ENCODE data around the gene ATP1A1. TPM values are rescaled to one million over a fixed set of nuclear protein-coding genes. Genes with fewer than 3 reads are reported as not detected.

ATP1A1 gene
- total RNA-seq, 4 donors from 2014 or later, result 90.9 to 208 (median 174) TPM

DNA sequence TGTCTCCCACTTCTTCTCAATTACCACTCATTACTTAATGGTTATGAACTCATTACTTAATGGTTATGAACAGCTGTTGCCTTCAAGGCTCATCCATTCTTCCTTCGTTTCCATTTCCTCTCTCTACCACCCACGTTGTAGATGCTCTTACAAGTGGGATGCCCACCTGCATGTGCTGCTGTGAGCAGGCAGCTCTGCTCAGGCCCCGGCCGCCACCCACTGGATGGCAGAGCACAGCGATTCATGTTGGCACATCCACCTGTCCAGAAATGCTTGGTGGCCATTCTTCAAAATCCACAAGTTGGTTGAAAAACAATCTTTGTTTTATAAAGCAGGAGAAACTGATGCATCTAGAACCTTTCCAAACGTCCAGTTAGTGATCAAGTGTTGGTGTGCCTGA lies 14.5 kb downstream of the ATP1A1 start:
- Histone ChIP-seq H3K9me3 (no peaks in the 10 kb centered on the region), H3K4me3 (no peak overlapping the region), H3K4me1 (peaks cover 0 to 22% (median 4%) of the 10 kb centered on the region in 3 donors), H3K27me3 (no peaks in the 10 kb centered on the region), H3K27ac (no peak overlapping the region), H3K36me3 (peaks cover 24 to 90% of the 10 kb centered on the region in 2 donors)
- 82 to 100% methylated on average over 3 to 6 of the region's 6 CpGs for WGBS, 2 donors (ENCODE audit: low coverage in 1 of 2)
- no peak for TF ChIP-seq POLR2A (IDR thresholded peaks at IDR 0.05)
- TF ChIP-seq EP300 (IDR thresholded peaks at IDR 0.05), result no peak
- TF ChIP-seq POLR2AphosphoS5 (IDR thresholded peaks at IDR 0.05), result no peak
- TF ChIP-seq, protein P1, sequence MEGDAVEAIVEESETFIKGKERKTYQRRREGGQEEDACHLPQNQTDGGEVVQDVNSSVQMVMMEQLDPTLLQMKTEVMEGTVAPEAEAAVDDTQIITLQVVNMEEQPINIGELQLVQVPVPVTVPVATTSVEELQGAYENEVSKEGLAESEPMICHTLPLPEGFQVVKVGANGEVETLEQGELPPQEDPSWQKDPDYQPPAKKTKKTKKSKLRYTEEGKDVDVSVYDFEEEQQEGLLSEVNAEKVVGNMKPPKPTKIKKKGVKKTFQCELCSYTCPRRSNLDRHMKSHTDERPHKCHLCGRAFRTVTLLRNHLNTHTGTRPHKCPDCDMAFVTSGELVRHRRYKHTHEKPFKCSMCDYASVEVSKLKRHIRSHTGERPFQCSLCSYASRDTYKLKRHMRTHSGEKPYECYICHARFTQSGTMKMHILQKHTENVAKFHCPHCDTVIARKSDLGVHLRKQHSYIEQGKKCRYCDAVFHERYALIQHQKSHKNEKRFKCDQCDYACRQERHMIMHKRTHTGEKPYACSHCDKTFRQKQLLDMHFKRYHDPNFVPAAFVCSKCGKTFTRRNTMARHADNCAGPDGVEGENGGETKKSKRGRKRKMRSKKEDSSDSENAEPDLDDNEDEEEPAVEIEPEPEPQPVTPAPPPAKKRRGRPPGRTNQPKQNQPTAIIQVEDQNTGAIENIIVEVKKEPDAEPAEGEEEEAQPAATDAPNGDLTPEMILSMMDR (IDR thresholded peaks at IDR 0.05), result no peak
- no peak for ATAC-seq

DNA sequence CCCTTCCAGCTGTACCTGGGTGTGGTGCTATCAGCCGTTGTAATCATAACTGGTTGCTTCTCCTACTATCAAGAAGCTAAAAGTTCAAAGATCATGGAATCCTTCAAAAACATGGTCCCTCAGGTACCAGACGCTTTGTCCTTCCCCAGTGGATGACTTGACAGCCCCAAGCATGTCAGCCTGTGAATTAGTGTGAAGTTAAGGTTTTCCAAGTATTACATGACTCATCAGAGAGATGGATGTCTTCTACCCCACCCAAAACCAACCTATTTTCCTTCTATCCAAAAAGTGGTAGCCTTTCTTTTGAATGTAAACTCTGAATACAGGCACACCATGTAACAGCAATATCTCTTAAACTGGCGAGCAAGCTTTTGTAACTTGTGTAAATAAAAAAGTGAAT lies 15.1 kb downstream of the ATP1A1 start:
- Histone ChIP-seq H3K27ac (no peak overlapping the region), H3K4me1 (peaks cover 0 to 17% (median 0%) of the 10 kb centered on the region in 3 donors), H3K9me3 (no peaks in the 10 kb centered on the region), H3K36me3 (peaks cover 24 to 96% of the 10 kb centered on the region in 2 donors), H3K27me3 (no peaks in the 10 kb centered on the region), H3K4me3 (no peak overlapping the region)
- 85 to 87% methylated on average over 3 of the region's 3 CpGs for WGBS, 2 donors (ENCODE audit: low coverage in 1 of 2)
- ATAC-seq, result no peak
- TF ChIP-seq POLR2AphosphoS5 (IDR thresholded peaks at IDR 0.05) (no peak), POLR2A (IDR thresholded peaks at IDR 0.05) (no peak), EP300 (IDR thresholded peaks at IDR 0.05) (no peak)
- TF ChIP-seq, protein P1 (IDR thresholded peaks at IDR 0.05), result no peak

DNA sequence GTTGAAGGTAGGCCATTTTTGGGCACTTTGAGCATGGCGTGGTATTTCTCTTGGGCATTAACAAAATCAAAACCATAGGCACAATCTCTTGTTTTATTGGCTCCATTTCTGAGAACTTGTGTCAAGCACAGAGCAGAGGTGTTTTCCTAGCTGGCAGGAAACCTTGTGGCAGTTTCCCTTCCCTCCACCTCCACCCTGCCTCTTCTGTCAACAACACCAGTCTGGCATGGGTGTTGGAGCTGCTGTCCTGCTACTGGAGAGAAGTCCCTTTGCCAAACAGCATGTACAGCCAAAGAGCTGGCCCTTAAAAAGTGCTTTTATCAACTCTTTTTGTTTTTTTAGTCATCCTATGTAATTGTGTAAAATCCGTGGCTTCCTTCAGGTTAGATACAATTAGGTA lies 16.0 kb downstream of the ATP1A1 start:
- Histone ChIP-seq H3K4me1 (peaks cover 0 to 8% (median 0%) of the 10 kb centered on the region in 3 donors), H3K4me3 (no peak overlapping the region), H3K36me3 (peaks cover 24 to 100% of the 10 kb centered on the region in 2 donors), H3K9me3 (no peaks in the 10 kb centered on the region), H3K27me3 (no peaks in the 10 kb centered on the region), H3K27ac (no peak overlapping the region)
- ATAC-seq, result no peak
- TF ChIP-seq, protein P1 (IDR thresholded peaks at IDR 0.05), result no peak
- TF ChIP-seq POLR2AphosphoS5 (IDR thresholded peaks at IDR 0.05) (no peak), POLR2A (IDR thresholded peaks at IDR 0.05) (no peak), EP300 (IDR thresholded peaks at IDR 0.05) (no peak)
- WGBS, 2 donors (ENCODE audit: low coverage in 1 of 2), result 82 to 85% methylated on average over 1 to 2 of the region's 2 CpGs

DNA sequence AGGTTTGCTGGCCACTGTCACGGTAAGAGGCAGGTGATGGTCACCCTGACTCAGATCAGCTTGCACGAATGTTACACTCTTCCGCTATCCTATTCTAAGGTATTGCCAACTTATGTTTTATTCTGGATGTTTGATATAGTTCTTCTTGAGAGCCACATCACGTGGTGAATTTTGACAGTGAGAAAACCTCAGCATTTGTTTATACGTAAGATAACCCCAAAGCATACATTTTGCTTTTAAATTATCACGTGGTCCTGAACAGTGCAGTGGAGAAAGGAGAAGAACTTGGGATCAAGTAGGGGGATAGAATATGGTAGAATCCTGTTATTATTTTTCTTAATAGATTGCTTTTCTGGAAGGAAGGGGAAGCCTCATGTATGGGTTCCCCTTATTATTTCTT lies 16.6 kb downstream of the ATP1A1 start:
- no peak overlapping the region for H3K4me3 ChIP-seq

DNA sequence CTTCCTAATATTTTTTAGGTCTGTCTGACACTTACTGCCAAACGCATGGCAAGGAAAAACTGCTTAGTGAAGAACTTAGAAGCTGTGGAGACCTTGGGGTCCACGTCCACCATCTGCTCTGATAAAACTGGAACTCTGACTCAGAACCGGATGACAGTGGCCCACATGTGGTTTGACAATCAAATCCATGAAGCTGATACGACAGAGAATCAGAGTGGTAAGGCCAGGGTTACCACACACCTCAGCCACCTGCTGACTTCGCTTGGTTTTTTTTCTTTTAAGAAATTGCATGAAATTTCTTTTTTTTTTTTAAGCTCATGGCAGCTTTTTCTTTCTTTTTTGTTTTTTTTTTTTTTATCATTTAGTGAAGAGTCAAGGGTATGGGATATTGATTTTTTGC lies 17.2 kb downstream of the ATP1A1 start:
- Histone ChIP-seq H3K4me3 (no peak overlapping the region), H3K27me3 (no peaks in the 10 kb centered on the region), H3K27ac (no peak overlapping the region), H3K36me3 (peaks cover 24 to 100% of the 10 kb centered on the region in 2 donors), H3K4me1 (peaks cover 0 to 7% (median 0%) of the 10 kb centered on the region in 3 donors), H3K9me3 (no peaks in the 10 kb centered on the region)
- ATAC-seq, result no peak
- TF ChIP-seq EP300 (IDR thresholded peaks at IDR 0.05) (no peak), POLR2A (IDR thresholded peaks at IDR 0.05) (no peak), POLR2AphosphoS5 (IDR thresholded peaks at IDR 0.05) (no peak)
- TF ChIP-seq, protein P1 (IDR thresholded peaks at IDR 0.05), result no peak
- WGBS, 2 donors (ENCODE audit: low coverage in 1 of 2), result 82 to 90% methylated on average over 2 to 5 of the region's 5 CpGs

More for the DNA sequence above, 16.6 kb downstream of the ATP1A1 start:
- Histone ChIP-seq H3K27me3 (no peaks in the 10 kb centered on the region), H3K9me3 (no peaks in the 10 kb centered on the region), H3K27ac (no peak overlapping the region), H3K4me1 (peaks cover 0 to 7% (median 0%) of the 10 kb centered on the region in 3 donors), H3K36me3 (peaks cover 24 to 100% of the 10 kb centered on the region in 2 donors)
- TF ChIP-seq EP300 (IDR thresholded peaks at IDR 0.05), result no peak
- TF ChIP-seq, protein P1 (IDR thresholded peaks at IDR 0.05), result no peak
- TF ChIP-seq POLR2AphosphoS5 (IDR thresholded peaks at IDR 0.05), result no peak
- no peak for TF ChIP-seq POLR2A (IDR thresholded peaks at IDR 0.05)
- 82 to 87% methylated on average over 2 to 5 of the region's 6 CpGs for WGBS, 2 donors (ENCODE audit: low coverage in 1 of 2)
- ATAC-seq, result no peak

Data from gastroesophageal sphincter (tissue), 4 donors.